Parathyroid adenoma (tissue), 2 donors: ENCODE measurements around the gene KRT10.

Experiments
- H2AFZ ChIP-seq: fragments of 300-600 bp; sonication (generic); one replicate; pipeline ENCODE4 v1.7.0; 2017; ENCODE audit warnings: antibody characterized with exemption, mild to moderate bottlenecking
- H3K27ac ChIP-seq: fragments of 300-600 bp; sonication (generic); one replicate; pipeline ENCODE4 v1.7.0; 2017
- H3K27me3 ChIP-seq: fragments of 300-600 bp; sonication (generic); one replicate; pipeline ENCODE4 v1.7.0; 2017; ENCODE audit warnings: low read length; ENCODE audit not compliant: control insufficient read depth, insufficient read depth
- H3K36me3 ChIP-seq: fragments of 300-600 bp; sonication (generic); one replicate; pipeline ENCODE4 v1.7.0; 2017; ENCODE audit warnings: low read length; ENCODE audit not compliant: control insufficient read depth, insufficient read depth
- H3K4me1 ChIP-seq: fragments of 300-600 bp; sonication (generic); one replicate; pipeline ENCODE4 v1.7.0; 2017; ENCODE audit warnings: control low read depth
- H3K4me2 ChIP-seq: fragments of 300-600 bp; sonication (generic); one replicate; pipeline ENCODE4 v1.7.0; 2017; ENCODE audit warnings: low read length
- H3K4me3 ChIP-seq: fragments of 300-600 bp; sonication (generic); one replicate; pipeline ENCODE4 v1.7.0; 2017; ENCODE audit warnings: low read depth, low read length
- H3K79me2 ChIP-seq: fragments of 300-600 bp; sonication (generic); one replicate; pipeline ENCODE4 v1.7.0; 2017; ENCODE audit warnings: control low read depth
- H3K9ac ChIP-seq: fragments of 300-600 bp; sonication (generic); one replicate; pipeline ENCODE4 v1.7.0; 2017; ENCODE audit warnings: mild to moderate bottlenecking
- H3K9me3 ChIP-seq: fragments of 300-600 bp; sonication (generic); one replicate; pipeline ENCODE4 v1.7.0; 2017; ENCODE audit warnings: low read length; ENCODE audit not compliant: control insufficient read depth
- TF ChIP-seq, protein P1 (sequence below): fragments of 300-600 bp; sonication (generic); IDR thresholded peaks from one replicate; pipeline ENCODE4 v1.7.0; 2017; ENCODE audit warnings: antibody characterized with exemption, mild to moderate bottlenecking
- donor health status: primary hyperparathyroidism.

The KRT10 gene

DNA sequence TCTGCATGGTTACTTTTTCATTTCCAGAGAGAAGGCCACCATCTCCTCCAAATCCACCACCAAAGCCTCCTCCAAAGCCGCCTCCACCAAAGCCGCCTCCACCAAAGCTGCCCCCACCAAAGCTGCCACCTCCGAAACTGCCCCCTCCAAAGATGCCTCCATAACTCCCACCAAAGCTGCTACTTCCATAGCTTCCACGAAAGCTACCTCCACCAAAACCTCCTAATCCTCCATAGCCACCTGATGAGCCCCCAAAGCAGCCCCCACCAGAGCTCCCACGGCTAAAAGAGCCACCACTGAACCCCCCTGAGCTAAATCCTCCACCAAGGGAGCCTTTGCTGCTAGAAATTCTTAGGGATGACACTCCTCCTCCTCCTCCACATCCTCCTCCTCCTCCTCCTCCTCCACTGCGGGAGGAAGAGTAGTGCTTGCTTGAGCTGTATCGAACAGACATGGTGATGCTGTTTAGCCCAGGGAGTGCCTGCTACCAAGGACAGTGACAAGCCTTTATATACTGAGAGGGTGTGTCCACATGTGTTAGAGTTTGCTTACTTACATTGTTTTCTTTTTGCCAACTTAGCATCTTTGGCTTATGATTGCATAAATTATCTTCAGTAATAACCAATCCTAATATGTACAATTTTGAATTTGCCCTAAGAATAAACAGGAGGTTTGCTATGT is at the start of gene KRT10:
TSS of gene KRT10 (minus strand) at position 483 of the 681 bp plus-strand sequence. CDS start at position 454, 29 bp downstream.
- H3K4me2 ChIP-seq: no peak within 1 kb of the TSS
- H3K27ac ChIP-seq: no peak within 1 kb of the TSS
- H3K9me3 ChIP-seq: no peaks in the 10 kb centered on the region
- TF ChIP-seq, protein P1, sequence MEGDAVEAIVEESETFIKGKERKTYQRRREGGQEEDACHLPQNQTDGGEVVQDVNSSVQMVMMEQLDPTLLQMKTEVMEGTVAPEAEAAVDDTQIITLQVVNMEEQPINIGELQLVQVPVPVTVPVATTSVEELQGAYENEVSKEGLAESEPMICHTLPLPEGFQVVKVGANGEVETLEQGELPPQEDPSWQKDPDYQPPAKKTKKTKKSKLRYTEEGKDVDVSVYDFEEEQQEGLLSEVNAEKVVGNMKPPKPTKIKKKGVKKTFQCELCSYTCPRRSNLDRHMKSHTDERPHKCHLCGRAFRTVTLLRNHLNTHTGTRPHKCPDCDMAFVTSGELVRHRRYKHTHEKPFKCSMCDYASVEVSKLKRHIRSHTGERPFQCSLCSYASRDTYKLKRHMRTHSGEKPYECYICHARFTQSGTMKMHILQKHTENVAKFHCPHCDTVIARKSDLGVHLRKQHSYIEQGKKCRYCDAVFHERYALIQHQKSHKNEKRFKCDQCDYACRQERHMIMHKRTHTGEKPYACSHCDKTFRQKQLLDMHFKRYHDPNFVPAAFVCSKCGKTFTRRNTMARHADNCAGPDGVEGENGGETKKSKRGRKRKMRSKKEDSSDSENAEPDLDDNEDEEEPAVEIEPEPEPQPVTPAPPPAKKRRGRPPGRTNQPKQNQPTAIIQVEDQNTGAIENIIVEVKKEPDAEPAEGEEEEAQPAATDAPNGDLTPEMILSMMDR: no peak
- H3K79me2 ChIP-seq: peaks cover 3% of the 10 kb centered on the region
- no peak within 1 kb of the TSS for H2AFZ ChIP-seq
- no peaks in the 10 kb centered on the region for H3K36me3 ChIP-seq
- H3K9ac ChIP-seq: no peak within 1 kb of the TSS
- H3K4me1 ChIP-seq: peaks cover 8% of the 10 kb centered on the region
- H3K27me3 ChIP-seq: no peaks in the 10 kb centered on the region
- H3K4me3 ChIP-seq: no peak within 1 kb of the TSS

DNA sequence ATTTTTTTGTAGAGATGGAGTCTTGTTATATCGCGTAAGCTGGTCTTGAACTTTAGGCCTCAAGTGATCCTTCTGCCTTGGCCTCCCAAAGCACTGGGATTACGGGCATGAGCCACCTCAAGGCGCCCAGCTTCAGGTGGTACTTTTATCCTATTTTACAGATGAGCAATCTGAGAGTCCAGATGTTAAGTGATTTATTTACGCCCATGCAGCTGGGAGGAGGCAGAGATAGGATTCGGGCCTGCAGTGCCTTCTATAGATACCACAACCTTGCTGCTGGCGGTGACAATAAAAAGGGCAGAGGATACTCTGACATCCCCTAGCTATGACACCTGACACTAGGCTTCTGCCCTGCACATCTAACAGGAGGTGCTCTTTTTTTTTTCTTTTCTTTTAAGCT is 48.9 kb upstream of the KRT10 start:
- no peak overlapping the region for H3K4me2 ChIP-seq
- no peak overlapping the region for H3K4me3 ChIP-seq
- no peak overlapping the region for H3K9ac ChIP-seq
- H3K27ac ChIP-seq: no peak overlapping the region
- no peaks in the 10 kb centered on the region for H3K4me1 ChIP-seq
- H3K27me3 ChIP-seq: no peaks in the 10 kb centered on the region
- H3K79me2 ChIP-seq: no peaks in the 10 kb centered on the region
- TF ChIP-seq, protein P1: no peak
- H3K9me3 ChIP-seq: no peaks in the 10 kb centered on the region
- H2AFZ ChIP-seq: no peak overlapping the region
- H3K36me3 ChIP-seq: no peaks in the 10 kb centered on the region

DNA sequence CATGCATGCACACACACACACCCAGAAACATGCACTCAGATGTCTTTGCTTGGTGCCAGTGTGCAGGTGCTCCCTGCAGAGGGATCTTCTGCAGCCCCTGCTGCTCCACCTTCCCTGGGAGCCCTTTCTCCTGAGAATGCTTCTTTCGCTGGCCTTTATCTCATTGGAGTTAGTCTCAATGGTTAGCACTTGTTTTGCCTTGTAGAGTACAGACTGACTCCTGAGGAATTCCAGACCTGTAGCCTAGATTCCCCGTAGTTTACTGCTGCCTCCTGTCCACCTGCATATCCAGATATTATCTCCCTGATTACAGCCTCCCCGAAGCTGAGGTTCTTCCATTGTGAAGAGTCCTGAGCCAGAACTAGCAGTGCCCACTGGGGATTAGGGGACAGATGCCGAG is 47.7 kb upstream of the KRT10 start:
- Histone ChIP-seq H3K4me3 (no peak overlapping the region), H3K79me2 (no peaks in the 10 kb centered on the region), H3K36me3 (no peaks in the 10 kb centered on the region), H3K4me2 (no peak overlapping the region), H3K9me3 (no peaks in the 10 kb centered on the region), H2AFZ (no peak overlapping the region), H3K27ac (no peak overlapping the region), H3K9ac (no peak overlapping the region), H3K4me1 (no peaks in the 10 kb centered on the region), H3K27me3 (no peaks in the 10 kb centered on the region)
- TF ChIP-seq, protein P1: no peak

GRCh38 chr17:40866838-40867237 is 44.4 kb upstream of the KRT10 start, which contains the start of gene KRT12:
Gene KRT12, minus strand, starts transcription at chr17:40867223. Its CDS starts 37 bp downstream, at chr17:40867186.
- H3K4me3 ChIP-seq: no peak within 1 kb of the TSS
- H3K4me1 ChIP-seq: no peaks in the 10 kb centered on the region
- no peak within 1 kb of the TSS for H3K27ac ChIP-seq
- H2AFZ ChIP-seq: no peak within 1 kb of the TSS
- H3K36me3 ChIP-seq: no peaks in the 10 kb centered on the region
- H3K27me3 ChIP-seq: no peaks in the 10 kb centered on the region
- H3K4me2 ChIP-seq: no peak within 1 kb of the TSS
- H3K79me2 ChIP-seq: no peaks in the 10 kb centered on the region
- no peaks in the 10 kb centered on the region for H3K9me3 ChIP-seq
- TF ChIP-seq, protein P1: no peak
- no peak within 1 kb of the TSS for H3K9ac ChIP-seq
